ENCODE measurements around the gene FAM227B.
"Not testable (repeated sequence)": the region's sequence is repeated elsewhere in the genome, so short reads cannot be mapped to it uniquely, and the experiment has no call there.

Gene FAM227B

DNA sequence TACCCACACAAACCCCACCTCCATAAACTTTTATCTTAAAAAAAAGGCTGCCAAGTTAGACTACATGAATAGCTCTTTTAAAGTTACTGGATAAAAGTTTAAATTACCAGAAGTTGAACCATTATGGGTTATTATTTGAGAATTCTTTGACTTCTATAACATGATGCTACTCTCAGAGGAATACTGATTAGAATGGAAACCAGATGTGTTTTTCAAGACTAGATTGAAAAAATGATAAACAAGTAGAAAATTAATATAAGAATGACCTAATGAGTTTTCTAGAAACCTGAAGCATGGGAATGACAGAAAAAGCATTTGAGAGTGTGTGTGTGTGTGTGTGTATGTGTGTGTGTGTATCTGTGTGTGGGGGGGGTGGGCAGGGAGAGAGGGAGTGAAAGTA is 210.0 kb downstream of the FAM227B start:
- DNase-seq: no peak
- TF ChIP-seq, protein P1, sequence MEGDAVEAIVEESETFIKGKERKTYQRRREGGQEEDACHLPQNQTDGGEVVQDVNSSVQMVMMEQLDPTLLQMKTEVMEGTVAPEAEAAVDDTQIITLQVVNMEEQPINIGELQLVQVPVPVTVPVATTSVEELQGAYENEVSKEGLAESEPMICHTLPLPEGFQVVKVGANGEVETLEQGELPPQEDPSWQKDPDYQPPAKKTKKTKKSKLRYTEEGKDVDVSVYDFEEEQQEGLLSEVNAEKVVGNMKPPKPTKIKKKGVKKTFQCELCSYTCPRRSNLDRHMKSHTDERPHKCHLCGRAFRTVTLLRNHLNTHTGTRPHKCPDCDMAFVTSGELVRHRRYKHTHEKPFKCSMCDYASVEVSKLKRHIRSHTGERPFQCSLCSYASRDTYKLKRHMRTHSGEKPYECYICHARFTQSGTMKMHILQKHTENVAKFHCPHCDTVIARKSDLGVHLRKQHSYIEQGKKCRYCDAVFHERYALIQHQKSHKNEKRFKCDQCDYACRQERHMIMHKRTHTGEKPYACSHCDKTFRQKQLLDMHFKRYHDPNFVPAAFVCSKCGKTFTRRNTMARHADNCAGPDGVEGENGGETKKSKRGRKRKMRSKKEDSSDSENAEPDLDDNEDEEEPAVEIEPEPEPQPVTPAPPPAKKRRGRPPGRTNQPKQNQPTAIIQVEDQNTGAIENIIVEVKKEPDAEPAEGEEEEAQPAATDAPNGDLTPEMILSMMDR (IDR thresholded peaks at IDR 0.05; ENCODE audit: low read depth, low read length): no peak
- H3K4me1 ChIP-seq: no peaks in the 10 kb centered on the region
- H3K27me3 ChIP-seq: no peaks in the 10 kb centered on the region
- no peaks in the 10 kb centered on the region for H3K36me3 ChIP-seq
- no peaks in the 10 kb centered on the region for H3K9me3 ChIP-seq
- H3K4me3 ChIP-seq (ENCODE audit: low read depth, low read length): no peak overlapping the region

DNA sequence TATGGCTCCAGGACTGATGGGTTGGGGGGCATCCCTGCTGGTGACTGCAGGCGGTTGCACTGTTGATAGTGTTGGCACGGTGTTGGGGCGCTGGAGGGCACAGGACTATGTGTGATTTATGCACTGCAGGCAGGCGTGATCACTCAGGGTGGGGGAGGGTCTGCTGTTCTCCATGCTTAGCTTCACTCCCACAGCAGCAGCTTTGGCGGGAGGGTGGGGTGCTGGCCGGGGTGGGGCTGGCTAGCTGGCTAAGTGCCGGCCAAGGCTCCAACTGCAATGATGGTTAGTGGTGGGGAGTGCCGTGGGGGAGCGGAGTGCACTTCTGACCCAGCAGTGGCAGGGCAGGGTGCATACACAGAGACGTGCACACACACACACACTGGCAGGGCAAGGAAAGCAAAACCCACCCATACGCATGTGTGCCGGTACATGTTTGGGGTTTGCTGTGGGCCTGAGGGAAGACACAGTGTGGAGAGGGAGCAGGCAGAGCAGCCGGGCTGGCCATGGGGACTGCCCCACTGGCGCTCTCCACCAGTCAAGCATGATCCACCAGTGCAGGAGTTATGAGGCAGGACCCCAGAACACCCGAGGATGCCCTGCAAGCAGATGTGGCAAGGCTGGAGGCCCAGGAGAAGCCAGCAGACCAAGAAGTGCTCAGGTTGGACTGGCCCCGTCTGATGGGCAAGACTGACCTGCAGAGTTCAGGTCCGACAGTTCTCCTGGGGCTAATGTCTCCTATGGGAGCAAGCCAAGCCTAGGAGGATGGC is 214.1 kb downstream of the FAM227B start:
- Histone ChIP-seq H3K4me3 (ENCODE audit: low read depth, low read length) (no peak overlapping the region), H3K9me3 (no peaks in the 10 kb centered on the region), H3K4me1 (no peaks in the 10 kb centered on the region), H3K27me3 (no peaks in the 10 kb centered on the region), H3K36me3 (no peaks in the 10 kb centered on the region)
- no peak for DNase-seq
- TF ChIP-seq, protein P1 (IDR thresholded peaks at IDR 0.05; ENCODE audit: low read depth, low read length): no peak

DNA sequence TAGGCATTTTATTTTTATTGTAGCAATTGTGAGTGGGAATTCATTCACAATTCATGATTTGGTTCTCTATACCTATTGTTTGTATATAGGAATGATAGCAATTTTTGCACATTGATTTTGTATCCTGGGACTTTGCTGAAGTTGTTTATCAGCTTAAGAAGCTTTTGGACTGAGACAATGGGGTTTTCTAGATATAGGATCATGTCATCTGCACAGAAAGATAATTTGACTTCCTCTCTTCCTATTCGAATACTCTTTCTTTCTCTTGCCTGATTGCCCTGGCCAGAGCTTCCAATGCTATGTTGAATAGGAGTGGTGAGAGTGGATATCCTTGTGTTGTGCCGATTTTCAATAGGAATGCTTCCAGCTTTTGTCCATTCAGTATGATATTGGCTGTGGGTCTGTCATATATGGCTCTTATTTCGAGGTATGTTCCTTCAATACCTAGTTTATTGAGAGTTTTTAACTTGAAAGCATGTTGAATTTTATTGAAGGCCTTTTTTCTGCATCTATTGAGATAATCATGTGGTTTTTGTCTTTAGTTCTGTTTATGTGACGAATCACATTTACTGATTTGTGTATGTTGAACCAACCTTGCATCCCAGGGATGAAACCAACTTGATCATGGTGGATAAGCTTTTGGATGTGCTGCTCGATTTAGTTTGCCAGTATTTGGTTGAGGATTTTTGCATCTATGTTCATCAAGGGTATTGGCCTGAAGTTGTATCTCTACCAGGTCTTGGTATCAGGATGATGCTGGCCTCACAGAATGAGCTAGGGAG is 217.9 kb downstream of the FAM227B start:
- not testable (repeated sequence) for DNase-seq; H3K27me3 ChIP-seq; H3K9me3 ChIP-seq; H3K36me3 ChIP-seq; H3K4me3 ChIP-seq (ENCODE audit: low read depth, low read length); H3K4me1 ChIP-seq

DNA sequence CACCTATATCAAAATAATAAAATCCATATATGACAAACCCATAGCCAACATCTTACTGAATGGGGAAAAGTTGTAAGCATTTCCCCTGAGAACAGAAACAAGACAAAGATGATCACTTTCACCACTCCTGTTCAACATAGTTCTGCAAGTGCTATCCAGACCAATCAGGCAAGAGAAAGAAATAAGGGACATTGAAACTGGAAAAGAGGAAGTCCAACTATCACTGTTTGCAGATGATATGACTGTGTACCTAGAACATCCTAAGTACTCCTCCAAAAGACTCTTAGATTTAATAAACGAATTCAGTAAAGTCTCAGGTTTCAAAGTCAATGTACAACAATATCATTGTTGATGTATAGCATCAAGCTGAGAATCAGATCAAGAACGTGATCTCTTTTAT is 233.1 kb downstream of the FAM227B start:
- TF ChIP-seq, protein P1 (IDR thresholded peaks at IDR 0.05; ENCODE audit: low read depth, low read length): no peak
- H3K4me3 ChIP-seq (ENCODE audit: low read depth, low read length): no peak overlapping the region
- no peaks in the 10 kb centered on the region for H3K27me3 ChIP-seq
- H3K4me1 ChIP-seq: no peaks in the 10 kb centered on the region
- no peak for DNase-seq
- no peaks in the 10 kb centered on the region for H3K9me3 ChIP-seq
- H3K36me3 ChIP-seq: no peaks in the 10 kb centered on the region

DNA sequence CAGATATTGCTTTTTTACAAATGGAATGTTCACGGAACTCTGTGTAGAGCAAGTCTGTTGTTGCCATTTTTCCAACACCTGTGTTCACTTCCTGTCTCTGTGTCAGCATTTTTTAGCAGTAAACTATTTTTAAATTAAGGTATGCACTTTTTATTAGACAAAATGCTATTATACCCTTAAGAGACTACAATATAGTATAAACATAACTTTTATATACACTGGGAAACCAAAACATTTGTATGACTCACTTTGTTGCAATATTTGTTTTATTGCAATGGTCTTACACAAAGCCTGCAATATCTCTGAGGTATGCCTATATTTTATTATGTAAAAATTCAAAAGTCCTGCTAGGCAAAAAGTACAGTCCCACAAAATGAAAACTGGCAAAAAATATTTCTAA is 237.4 kb downstream of the FAM227B start:
- peaks cover 2% of the 10 kb centered on the region; the same call in 1 of the 2 replicates for H3K4me1 ChIP-seq
- TF ChIP-seq, protein P1 (IDR thresholded peaks at IDR 0.05; ENCODE audit: low read depth, low read length): no peak
- no peaks in the 10 kb centered on the region for H3K9me3 ChIP-seq
- H3K27me3 ChIP-seq: no peaks in the 10 kb centered on the region
- H3K4me3 ChIP-seq (ENCODE audit: low read depth, low read length): no peak overlapping the region
- DNase-seq: no peak
- H3K36me3 ChIP-seq: no peaks in the 10 kb centered on the region

DNA sequence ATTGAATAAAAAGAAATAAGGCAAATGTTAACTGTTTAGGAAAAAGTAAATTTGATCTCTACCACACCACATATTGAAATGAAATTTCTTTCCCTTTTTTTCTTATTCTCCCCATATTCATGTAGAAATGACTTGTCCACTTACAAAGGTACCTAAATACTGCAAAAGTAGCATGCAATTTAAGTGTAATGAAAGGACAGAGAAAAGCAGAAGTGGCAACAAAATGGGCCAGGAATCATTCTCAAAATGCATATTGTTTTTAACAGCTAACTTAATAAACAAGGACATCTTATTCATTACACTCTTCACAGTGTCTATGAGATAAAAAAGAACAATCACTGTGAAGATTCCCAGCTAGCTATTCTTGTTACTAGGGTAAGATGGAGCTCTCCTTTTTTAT is 238.2 kb downstream of the FAM227B start:
- Histone ChIP-seq H3K27me3 (no peaks in the 10 kb centered on the region), H3K36me3 (no peaks in the 10 kb centered on the region), H3K9me3 (no peaks in the 10 kb centered on the region), H3K4me3 (ENCODE audit: low read depth, low read length) (no peak overlapping the region), H3K4me1 (peaks cover 2% of the 10 kb centered on the region; the same call in 1 of the 2 replicates)
- TF ChIP-seq, protein P1 (IDR thresholded peaks at IDR 0.05; ENCODE audit: low read depth, low read length): no peak
- no peak for DNase-seq
